HG02678 (cell line): ENCODE measurements around the gene DUSP8.

Source experiments
- ATAC-seq: cut with Tn5 transposase; IDR thresholded peaks from one replicate; pipeline ENCODE4 v1.9.1; 2021; ENCODE audit warnings: mild to moderate bottlenecking, moderate library complexity; ENCODE audit not compliant: unreplicated experiment

DUSP8 gene

GRCh38 chr11:1554981-1555712 is 16.9 kb downstream of the DUSP8 start:
- ATAC-seq = no peak

- no peak for ATAC-seq
These were observed 18.1 kb downstream of the DUSP8 start for GRCh38 chr11:1553808-1554594.

DNA sequence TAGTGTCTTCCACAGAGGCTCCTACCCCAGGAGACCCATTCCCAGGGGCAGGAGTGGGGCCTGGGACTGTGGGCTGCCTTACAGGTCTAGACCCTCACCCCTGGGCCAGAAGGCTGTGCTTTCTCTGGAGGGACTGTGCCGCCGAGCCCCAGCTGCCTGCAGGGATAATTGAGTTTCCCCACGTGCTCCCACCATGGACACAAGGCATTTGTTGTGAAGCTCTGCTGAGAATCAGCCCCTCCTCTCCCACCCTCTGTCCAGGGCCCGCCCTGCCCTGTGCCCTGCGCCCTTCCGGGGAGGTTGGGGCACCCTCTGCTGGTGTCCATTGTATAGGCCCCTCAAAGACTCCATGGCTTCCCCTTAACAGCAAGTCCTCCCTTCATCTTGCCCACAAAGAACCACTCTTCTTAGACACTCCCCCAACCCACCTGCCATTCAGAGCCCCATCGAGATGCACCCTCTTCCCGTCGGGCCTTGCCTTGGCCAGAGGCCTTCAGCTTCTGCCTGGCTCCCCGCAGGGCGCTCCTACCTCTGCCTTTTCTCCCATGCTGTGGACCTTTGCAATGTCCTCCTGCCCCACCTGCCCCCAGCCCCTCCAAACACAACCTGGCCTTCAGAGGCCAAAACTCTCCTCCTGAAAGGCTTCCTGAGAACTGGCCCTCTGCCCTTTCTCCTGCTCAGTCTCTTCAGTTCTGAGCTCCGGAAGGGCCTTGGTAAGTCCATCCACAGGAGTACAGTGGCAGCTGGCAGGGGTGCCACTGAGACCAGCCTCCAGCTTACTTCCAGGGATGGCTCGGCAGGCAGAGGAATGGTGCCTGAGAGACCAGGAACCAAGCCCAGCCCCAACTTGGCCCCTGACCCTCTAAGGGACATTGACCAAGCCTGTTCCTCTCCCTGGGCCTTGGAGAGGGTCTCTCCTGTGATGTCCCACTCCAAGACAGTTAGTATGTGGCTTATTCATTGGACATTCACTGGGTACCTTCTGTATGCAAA is 22.4 kb downstream of the DUSP8 start:
- no peak for ATAC-seq

- no peak for ATAC-seq
These were observed 23.6 kb downstream of the DUSP8 start for GRCh38 chr11:1548221-1549070.

DNA sequence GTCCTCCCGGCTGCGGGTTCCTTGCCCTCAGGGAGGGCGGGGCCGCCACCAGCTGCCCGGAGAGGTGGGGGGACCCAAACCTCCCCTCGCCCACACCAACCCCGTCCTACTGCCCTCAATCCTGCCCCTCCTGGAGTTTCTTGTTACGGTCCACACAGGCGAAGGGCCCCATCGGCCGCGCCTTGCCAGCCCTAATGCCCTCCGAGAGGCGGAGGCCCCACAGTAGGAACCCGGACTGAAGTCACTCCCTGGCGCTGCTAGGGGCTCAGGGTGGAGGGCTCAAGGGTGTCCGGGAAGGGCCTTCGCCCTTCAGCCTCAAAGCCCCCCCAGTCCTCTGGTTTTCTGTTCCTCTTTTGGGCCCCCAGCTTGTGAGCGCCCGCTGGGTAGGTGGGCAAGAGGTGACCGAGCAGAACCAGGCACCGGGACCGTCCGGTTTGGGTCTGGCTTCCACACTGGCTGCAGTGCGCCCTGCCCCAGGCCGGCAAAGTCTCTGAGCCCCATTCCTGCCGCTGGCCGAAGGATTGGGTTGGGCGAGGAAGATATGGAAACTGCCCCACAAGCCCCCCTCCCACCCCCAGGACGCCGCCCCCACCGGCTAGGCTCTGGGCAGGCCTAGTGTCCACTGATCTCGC is 24.5 kb downstream of the DUSP8 start:
- ATAC-seq = no peak

DNA sequence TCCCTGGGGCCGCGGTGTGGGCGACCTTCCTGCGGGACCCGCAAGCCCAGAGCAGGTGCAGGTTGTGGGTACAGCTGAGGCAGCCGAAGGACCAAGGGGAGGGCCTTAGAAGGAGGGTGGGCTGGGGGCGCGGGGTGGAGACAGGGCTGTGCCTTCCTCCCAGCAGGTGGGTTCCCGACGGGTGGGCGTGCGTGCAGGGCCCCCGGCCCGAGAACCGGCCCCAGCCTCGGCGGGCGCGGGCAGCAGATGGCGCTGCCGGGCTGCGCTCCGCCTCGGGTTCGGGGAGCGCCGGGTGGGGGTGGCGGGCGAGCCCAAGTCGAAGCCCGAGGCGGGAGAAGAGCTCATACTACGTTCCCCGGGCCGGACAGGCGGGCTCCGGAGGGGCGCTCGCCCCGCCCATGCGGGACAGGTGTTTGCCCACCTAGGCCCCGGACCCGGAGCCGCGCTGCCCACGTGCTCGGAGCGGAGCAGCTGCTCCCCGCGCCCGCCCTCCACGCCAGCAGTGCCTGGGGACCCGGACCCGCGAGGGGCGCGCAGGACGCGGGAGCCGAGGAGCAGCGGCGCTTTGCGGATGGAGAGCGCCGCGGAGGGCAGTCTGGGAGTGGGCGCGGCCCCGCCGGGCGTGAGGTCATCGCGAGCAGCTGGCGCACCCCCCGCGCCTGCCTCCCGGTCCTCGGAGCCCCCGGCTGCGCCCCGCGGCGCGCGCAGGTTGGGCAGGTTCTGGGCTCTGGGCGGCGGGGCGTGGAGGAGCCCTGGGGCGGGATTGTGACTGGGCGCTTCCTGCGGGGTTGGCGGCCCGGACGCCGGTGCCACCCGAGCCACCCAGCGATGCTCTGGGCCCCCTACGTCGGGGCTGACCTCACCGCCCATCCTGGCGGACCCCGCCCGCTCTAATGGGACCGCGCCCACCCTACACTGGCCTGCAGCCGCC is 25.3 kb downstream of the DUSP8 start:
- ATAC-seq = no peak

DNA sequence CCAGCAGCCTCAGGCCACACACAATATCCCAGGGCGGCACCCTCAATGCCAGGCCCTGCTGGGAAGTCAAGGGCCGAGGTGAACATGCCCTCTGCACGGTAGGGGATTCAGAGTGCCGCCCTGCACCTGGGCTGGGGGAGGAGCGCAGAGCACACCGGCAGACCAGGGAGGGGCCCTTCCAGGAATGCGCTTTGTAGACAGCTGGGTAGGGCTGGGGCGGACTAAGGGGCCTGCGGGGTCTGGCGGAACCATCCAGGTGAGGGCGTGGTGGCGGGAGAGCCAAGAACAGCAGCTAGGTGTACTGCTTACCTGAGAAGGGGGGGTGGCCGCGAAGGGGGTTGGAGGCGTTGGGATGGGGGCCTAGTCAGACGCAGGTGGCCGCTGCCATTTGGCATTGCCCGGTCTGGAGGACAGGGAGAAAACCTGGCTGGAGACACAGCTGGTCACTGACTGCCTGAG is 26.0 kb downstream of the DUSP8 start:
- no peak for ATAC-seq

GRCh38 chr11:1545432-1545831 is 26.6 kb downstream of the DUSP8 start:
- ATAC-seq = no peak

DNA sequence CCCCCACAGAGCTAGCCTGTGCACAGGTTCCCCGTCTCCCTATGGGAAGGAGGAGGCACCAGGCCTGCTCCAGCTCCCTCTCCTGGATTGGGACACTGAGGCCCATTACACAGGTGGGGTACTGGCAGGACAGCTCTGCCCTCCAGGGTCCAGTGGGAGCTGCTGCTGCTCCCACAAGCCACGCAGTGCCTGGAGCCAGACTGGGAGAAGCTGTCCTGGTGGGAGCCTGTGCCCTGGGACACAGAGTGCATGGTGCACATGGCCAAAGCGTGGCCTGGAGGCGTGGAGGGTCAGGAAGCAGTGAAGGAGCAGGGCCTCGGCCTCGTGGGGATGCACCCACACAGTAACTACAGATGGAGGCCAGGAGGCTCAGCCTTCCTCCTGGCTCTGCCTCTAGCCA is 27.5 kb downstream of the DUSP8 start:
- no peak for ATAC-seq

DNA sequence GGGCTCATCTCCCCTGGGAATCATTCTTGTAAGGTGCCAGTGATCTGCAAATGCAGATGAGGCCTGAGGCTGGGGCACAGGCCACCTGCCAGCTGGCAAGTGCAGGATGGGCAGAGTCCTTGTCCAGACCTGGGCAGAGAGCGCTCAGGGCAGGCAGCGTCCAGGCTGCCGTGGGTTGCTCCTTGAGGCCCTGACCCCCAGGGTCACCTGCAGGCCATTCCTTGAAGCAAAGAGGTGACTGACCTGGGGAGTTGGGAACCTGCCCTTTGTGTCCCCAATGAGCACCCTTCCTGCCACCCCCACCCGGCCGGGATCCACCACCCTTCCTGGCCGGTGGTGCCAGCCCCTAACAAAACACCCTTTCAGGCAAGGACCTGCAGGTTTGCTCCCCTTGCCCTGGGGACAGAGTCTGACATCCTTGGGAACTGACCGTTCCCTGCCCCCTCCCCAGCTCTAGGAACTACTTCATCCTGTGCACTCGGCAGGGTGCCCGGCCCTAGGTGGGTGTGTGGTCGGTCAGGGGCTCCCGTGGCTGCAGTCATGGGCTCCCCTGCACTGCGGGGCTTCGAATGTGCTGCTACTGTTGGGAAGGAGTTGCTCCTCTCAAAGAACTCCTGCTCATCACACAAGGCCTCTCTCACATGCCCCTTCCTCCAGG is 28.3 kb downstream of the DUSP8 start:
- no peak for ATAC-seq

DNA sequence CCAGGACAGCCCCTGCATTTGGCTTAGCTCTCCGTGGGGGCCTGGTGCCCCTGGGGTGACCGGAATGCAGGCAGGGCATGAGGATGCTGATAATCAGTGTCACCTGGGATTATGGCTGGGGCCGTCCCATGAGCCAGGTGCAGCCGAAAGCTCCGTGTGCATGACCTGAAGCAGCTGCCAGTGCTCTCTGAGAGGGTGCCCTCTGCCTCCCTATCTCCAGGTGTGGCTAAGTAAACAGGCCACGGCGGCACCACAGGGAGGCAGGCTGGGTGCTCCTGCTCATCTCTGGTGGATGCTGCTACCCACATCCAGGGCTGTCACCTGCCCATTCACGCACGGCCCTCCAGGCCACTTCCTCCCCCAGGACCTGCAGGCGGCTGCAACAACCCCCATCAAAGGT is 29.8 kb downstream of the DUSP8 start:
- no peak for ATAC-seq

- no peak for ATAC-seq
These were observed 30.4 kb downstream of the DUSP8 start for GRCh38 chr11:1541474-1542204.

- ATAC-seq = no peak
These were observed 32.0 kb downstream of the DUSP8 start for GRCh38 chr11:1540074-1540473.

GRCh38 chr11:1538153-1538552 is 33.9 kb downstream of the DUSP8 start:
- ATAC-seq = no peak

DNA sequence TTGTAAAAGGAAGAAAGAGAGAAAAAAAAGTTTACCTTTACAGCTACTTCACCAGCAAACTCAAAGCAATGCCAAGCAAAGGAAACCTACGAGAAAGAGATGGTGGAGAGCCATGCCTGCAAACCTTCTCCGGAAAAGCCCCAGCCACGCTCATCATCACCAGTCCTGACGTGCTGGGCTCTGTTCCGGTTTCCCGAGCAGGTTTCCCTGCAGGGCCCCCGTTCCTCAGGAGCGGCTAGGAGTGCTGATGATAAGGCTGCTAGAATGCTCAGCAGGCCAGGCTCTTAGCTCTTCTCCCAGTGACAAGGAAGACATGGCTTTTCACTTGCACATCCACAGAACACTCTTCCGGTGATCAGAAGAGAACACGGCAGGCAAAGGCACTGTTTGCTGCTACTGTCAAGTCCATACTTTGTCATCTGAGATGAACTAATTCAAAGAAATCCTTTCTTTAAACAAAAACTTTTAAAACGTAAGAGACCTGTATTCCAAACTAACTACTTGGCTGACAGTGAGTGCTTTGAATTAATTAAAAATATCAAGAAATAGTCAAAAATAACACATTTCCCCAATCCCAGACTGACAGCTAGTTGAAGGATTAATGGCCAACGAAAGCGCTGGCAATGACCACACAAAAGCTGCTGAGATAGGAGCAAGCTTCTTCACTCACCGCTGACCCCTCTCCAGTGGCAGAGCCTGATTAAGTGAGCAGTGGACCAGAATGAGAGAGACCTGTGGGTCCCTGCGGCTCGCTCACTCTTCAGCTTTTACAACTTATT is 35.8 kb downstream of the DUSP8 start:
- ATAC-seq = no peak

GRCh38 chr11:1534682-1535081 is 37.4 kb downstream of the DUSP8 start:
- ATAC-seq = no peak

GRCh38 chr11:1534171-1534570 is 37.9 kb downstream of the DUSP8 start:
- ATAC-seq = no peak
